ENCODE measurements around the gene TTYH2. TPM values are rescaled to one million over a fixed set of nuclear protein-coding genes. Genes with fewer than 3 reads are reported as not detected.

The TTYH2 gene
- total RNA-seq, 1 donor from 2014 or later, result 3.4 TPM

GRCh38 chr17:74287031-74287602 is 73.7 kb downstream of the TTYH2 start:
- H3K4me3 ChIP-seq, result no peak overlapping the region

GRCh38 chr17:74288785-74289184 is 75.4 kb downstream of the TTYH2 start:
- intact Hi-C loops (cut with DNase I), result loop anchor here (5.0 kb wide), 1 partner anchor 76 kb away; the partner anchor contains the start of gene TTYH2
- Histone ChIP-seq H3K27ac (no peak overlapping the region), H3K4me3 (no peak overlapping the region), H3K9me3 (no peaks in the 10 kb centered on the region), H3K36me3 (no peaks in the 10 kb centered on the region), H3K27me3 (no peaks in the 10 kb centered on the region), H3K4me1 (no peaks in the 10 kb centered on the region)
- DNase-seq (ENCODE audit: extremely low spot score in 2 of 2), result no peak
- TF ChIP-seq, protein P1, sequence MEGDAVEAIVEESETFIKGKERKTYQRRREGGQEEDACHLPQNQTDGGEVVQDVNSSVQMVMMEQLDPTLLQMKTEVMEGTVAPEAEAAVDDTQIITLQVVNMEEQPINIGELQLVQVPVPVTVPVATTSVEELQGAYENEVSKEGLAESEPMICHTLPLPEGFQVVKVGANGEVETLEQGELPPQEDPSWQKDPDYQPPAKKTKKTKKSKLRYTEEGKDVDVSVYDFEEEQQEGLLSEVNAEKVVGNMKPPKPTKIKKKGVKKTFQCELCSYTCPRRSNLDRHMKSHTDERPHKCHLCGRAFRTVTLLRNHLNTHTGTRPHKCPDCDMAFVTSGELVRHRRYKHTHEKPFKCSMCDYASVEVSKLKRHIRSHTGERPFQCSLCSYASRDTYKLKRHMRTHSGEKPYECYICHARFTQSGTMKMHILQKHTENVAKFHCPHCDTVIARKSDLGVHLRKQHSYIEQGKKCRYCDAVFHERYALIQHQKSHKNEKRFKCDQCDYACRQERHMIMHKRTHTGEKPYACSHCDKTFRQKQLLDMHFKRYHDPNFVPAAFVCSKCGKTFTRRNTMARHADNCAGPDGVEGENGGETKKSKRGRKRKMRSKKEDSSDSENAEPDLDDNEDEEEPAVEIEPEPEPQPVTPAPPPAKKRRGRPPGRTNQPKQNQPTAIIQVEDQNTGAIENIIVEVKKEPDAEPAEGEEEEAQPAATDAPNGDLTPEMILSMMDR (IDR thresholded peaks at IDR 0.05), result no peak
- TF ChIP-seq POLR2A (IDR thresholded peaks at IDR 0.05) (no peak), POLR2AphosphoS5 (IDR thresholded peaks at IDR 0.05; ENCODE audit: insufficient read depth in 1 of 2, low read depth in 1 of 2) (no peak)

More at GRCh38 chr17:74287031-74287602, 73.7 kb downstream of the TTYH2 start:
- H3K4me1 ChIP-seq, result no peaks in the 10 kb centered on the region
- no peak for DNase-seq (ENCODE audit: extremely low spot score in 2 of 2)
- H3K9me3 ChIP-seq, result no peaks in the 10 kb centered on the region
- TF ChIP-seq POLR2AphosphoS5 (IDR thresholded peaks at IDR 0.05; ENCODE audit: insufficient read depth in 1 of 2, low read depth in 1 of 2), result no peak
- TF ChIP-seq POLR2A (IDR thresholded peaks at IDR 0.05), result no peak
- TF ChIP-seq, protein P1 (IDR thresholded peaks at IDR 0.05), result no peak
- H3K27ac ChIP-seq, result no peak overlapping the region
- no peaks in the 10 kb centered on the region for H3K36me3 ChIP-seq
- intact Hi-C loops (cut with DNase I), result loop anchor here (5.0 kb wide), 1 partner anchor 75 kb away; the partner anchor contains the start of gene TTYH2
- no peaks in the 10 kb centered on the region for H3K27me3 ChIP-seq

DNA sequence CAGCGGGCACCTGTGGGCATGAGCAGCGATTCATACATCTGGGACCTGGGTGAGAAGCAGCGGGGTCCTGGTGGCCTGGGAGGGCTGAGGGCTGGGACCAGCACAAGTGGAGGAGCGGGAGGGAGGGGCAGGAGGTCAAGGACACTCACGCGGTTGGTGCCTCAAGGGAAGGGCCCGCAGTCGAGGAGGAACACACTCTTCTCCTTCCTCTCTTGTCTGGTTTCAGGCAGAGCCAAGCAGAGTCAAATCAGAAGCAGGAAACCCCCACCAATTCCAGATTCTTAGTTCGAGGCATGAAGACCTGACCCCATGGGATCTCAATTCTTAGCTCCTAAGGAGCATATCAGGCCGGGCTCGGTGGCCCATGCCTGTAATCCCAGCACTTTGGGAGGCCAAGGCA is 76.3 kb downstream of the TTYH2 start:
- intact Hi-C loops (cut with DNase I), result loop anchor here (5.0 kb wide), 1 partner anchor 77 kb away; the partner anchor contains the start of gene TTYH2
- no peak overlapping the region for H3K27ac ChIP-seq
- DNase-seq (ENCODE audit: extremely low spot score in 2 of 2), result no peak
- H3K4me1 ChIP-seq, result no peaks in the 10 kb centered on the region
- no peaks in the 10 kb centered on the region for H3K9me3 ChIP-seq
- H3K4me3 ChIP-seq, result no peak overlapping the region
- H3K27me3 ChIP-seq, result no peaks in the 10 kb centered on the region
- no peaks in the 10 kb centered on the region for H3K36me3 ChIP-seq
- TF ChIP-seq POLR2AphosphoS5 (IDR thresholded peaks at IDR 0.05; ENCODE audit: insufficient read depth in 1 of 2, low read depth in 1 of 2), result no peak
- TF ChIP-seq, protein P1 (IDR thresholded peaks at IDR 0.05), result no peak
- no peak for TF ChIP-seq POLR2A (IDR thresholded peaks at IDR 0.05)

DNA sequence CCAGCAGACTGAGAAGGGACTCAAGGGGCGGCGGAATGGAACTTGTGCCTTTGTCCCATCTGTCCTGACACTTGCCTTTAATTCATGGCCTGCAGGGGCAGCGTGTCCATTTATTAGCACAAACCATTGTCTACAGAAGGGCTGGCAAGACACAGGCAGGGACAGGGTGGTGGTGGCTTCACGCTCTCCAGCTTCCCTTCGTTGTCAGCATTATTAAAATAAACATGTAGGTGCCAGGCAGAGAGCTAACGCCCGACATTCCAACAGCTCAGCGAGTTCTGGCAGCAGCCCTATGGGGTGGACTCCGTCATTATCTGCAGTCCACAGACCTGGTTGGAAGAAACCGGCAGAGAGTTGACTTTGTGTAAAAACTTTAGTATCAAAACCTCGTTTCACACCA is 77.0 kb downstream of the TTYH2 start:
- TF ChIP-seq POLR2A (IDR thresholded peaks at IDR 0.05) (no peak), POLR2AphosphoS5 (IDR thresholded peaks at IDR 0.05; ENCODE audit: insufficient read depth in 1 of 2, low read depth in 1 of 2) (no peak)
- TF ChIP-seq, protein P1 (IDR thresholded peaks at IDR 0.05), result no peak
- intact Hi-C loops (cut with DNase I), result no loop called here
- no peak for DNase-seq (ENCODE audit: extremely low spot score in 2 of 2)
- Histone ChIP-seq H3K4me1 (no peaks in the 10 kb centered on the region), H3K9me3 (no peaks in the 10 kb centered on the region), H3K36me3 (no peaks in the 10 kb centered on the region), H3K27me3 (no peaks in the 10 kb centered on the region), H3K4me3 (no peak overlapping the region), H3K27ac (no peak overlapping the region)

DNA sequence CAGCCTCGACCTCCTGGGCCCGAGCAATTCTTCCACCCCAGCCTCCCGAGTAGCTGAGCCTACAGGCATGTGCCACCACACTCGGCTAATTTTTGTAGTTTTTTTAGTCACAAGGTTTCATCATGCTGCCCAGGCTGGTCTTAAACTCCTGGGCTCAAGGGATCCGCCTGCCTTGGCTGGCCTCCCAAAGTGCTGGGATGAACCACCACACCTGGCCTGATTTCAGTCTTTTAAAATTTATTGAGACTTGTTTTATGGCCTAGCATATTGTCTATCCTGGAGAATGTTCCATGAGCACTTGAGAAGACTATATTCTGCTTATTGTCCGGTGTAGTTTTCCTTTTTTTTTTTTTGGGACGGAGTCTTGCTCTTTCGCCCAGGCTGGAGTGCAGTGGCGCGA is 79.1 kb downstream of the TTYH2 start:
- TF ChIP-seq, protein P1 (IDR thresholded peaks at IDR 0.05), result no peak
- TF ChIP-seq POLR2AphosphoS5 (IDR thresholded peaks at IDR 0.05; ENCODE audit: insufficient read depth in 1 of 2, low read depth in 1 of 2) (no peak), POLR2A (IDR thresholded peaks at IDR 0.05) (no peak)
- no peak overlapping the region for H3K4me3 ChIP-seq
- intact Hi-C loops (cut with DNase I), result no loop called here
- H3K36me3 ChIP-seq, result no peaks in the 10 kb centered on the region
- H3K9me3 ChIP-seq, result no peaks in the 10 kb centered on the region
- no peak for DNase-seq (ENCODE audit: extremely low spot score in 2 of 2)
- H3K27ac ChIP-seq, result no peak overlapping the region
- H3K27me3 ChIP-seq, result no peaks in the 10 kb centered on the region
- H3K4me1 ChIP-seq, result no peaks in the 10 kb centered on the region

Measured in vagina (tissue), 2 donors.